Activated naive CD4-positive, alpha-beta T cell treated with anti-CD3 and anti-CD28 coated beads, Interleukin-2, amount 50 U/mL, for 24 hours (primary cell): Measurements from ENCODE around the gene PPP2R2C.

Experiments used
- H3K27ac Mint-ChIP-seq: one replicate; pipeline ENCODE4 v1.8.0; 2021; ENCODE audit warnings: mild to moderate bottlenecking, mixed read lengths
- H3K27me3 Mint-ChIP-seq: one replicate; pipeline ENCODE4 v1.8.0; 2021; ENCODE audit warnings: mixed read lengths
- H3K36me3 Mint-ChIP-seq: one replicate; pipeline ENCODE4 v1.8.0; 2021; ENCODE audit warnings: mixed read lengths
- H3K4me1 Mint-ChIP-seq: one replicate; pipeline ENCODE4 v1.8.0; 2021; ENCODE audit warnings: mixed read lengths
- H3K4me3 Mint-ChIP-seq: one replicate; pipeline ENCODE4 v1.8.0; 2021; ENCODE audit warnings: mild to moderate bottlenecking, mixed read lengths
- H3K9me3 Mint-ChIP-seq: one replicate; pipeline ENCODE4 v1.8.0; 2021; ENCODE audit warnings: mixed read lengths

Gene PPP2R2C

GRCh38 chr4:6475492-6476020, 3.1 kb upstream of the PPP2R2C start:
- no peak overlapping the region for H3K27ac Mint-ChIP-seq
- no peak overlapping the region for H3K4me3 Mint-ChIP-seq
- H3K36me3 Mint-ChIP-seq, result no peaks in the 10 kb centered on the region
- H3K4me1 Mint-ChIP-seq, result no peaks in the 10 kb centered on the region
- H3K9me3 Mint-ChIP-seq, result no peaks in the 10 kb centered on the region
- peaks cover 20% of the 10 kb centered on the region for H3K27me3 Mint-ChIP-seq

- Mint-ChIP-seq H3K4me3 (no peak overlapping the region), H3K27me3 (peaks cover 25% of the 10 kb centered on the region), H3K4me1 (peaks cover 3% of the 10 kb centered on the region), H3K36me3 (no peaks in the 10 kb centered on the region), H3K27ac (no peak overlapping the region), H3K9me3 (no peaks in the 10 kb centered on the region)
Measured at GRCh38 chr4:6474705-6475457, 2.5 kb upstream of the PPP2R2C start.

GRCh38 chr4:6474053-6474568, 1.7 kb upstream of the PPP2R2C start:
- Mint-ChIP-seq H3K27ac (no peak overlapping the region), H3K36me3 (no peaks in the 10 kb centered on the region), H3K9me3 (no peaks in the 10 kb centered on the region), H3K4me3 (no peak overlapping the region), H3K4me1 (peaks cover 3% of the 10 kb centered on the region), H3K27me3 (peaks cover 28% of the 10 kb centered on the region)

GRCh38 chr4:6473264-6474052, 1.0 kb upstream of the PPP2R2C start:
- H3K9me3 Mint-ChIP-seq, result no peaks in the 10 kb centered on the region
- H3K27me3 Mint-ChIP-seq, result peaks cover 29% of the 10 kb centered on the region
- no peak overlapping the region for H3K4me3 Mint-ChIP-seq
- H3K27ac Mint-ChIP-seq, result no peak overlapping the region
- H3K36me3 Mint-ChIP-seq, result no peaks in the 10 kb centered on the region
- peaks cover 3% of the 10 kb centered on the region for H3K4me1 Mint-ChIP-seq

GRCh38 chr4:6472008-6472386, 417 bp downstream of the PPP2R2C start:
- peaks cover 35% of the 10 kb centered on the region for H3K27me3 Mint-ChIP-seq
- H3K4me1 Mint-ChIP-seq, result peaks cover 3% of the 10 kb centered on the region
- no peaks in the 10 kb centered on the region for H3K36me3 Mint-ChIP-seq
- no peak overlapping the region for H3K4me3 Mint-ChIP-seq
- H3K9me3 Mint-ChIP-seq, result no peaks in the 10 kb centered on the region
- H3K27ac Mint-ChIP-seq, result no peak overlapping the region

GRCh38 chr4:6471307-6472007, 957 bp downstream of the PPP2R2C start:
- H3K27ac Mint-ChIP-seq, result no peak overlapping the region
- peak overlapping the region; percentile 15 for H3K4me3 Mint-ChIP-seq
- H3K36me3 Mint-ChIP-seq, result no peaks in the 10 kb centered on the region
- H3K27me3 Mint-ChIP-seq, result peaks cover 37% of the 10 kb centered on the region
- peaks cover 3% of the 10 kb centered on the region for H3K4me1 Mint-ChIP-seq
- H3K9me3 Mint-ChIP-seq, result no peaks in the 10 kb centered on the region

GRCh38 chr4:6470502-6471306, 1.7 kb downstream of the PPP2R2C start:
- peak overlapping the region; percentile 54 for H3K4me3 Mint-ChIP-seq
- no peak overlapping the region for H3K27ac Mint-ChIP-seq
- no peaks in the 10 kb centered on the region for H3K36me3 Mint-ChIP-seq
- no peaks in the 10 kb centered on the region for H3K9me3 Mint-ChIP-seq
- peaks cover 40% of the 10 kb centered on the region for H3K27me3 Mint-ChIP-seq
- H3K4me1 Mint-ChIP-seq, result peaks cover 3% of the 10 kb centered on the region

GRCh38 chr4:6469898-6470501, 2.4 kb downstream of the PPP2R2C start:
- peaks cover 3% of the 10 kb centered on the region for H3K4me1 Mint-ChIP-seq
- H3K27me3 Mint-ChIP-seq, result peaks cover 40% of the 10 kb centered on the region
- no peaks in the 10 kb centered on the region for H3K36me3 Mint-ChIP-seq
- no peaks in the 10 kb centered on the region for H3K9me3 Mint-ChIP-seq
- peak overlapping the region; percentile 54 for H3K4me3 Mint-ChIP-seq
- no peak overlapping the region for H3K27ac Mint-ChIP-seq

GRCh38 chr4:6469144-6469543, 3.3 kb downstream of the PPP2R2C start:
- Mint-ChIP-seq H3K9me3 (no peaks in the 10 kb centered on the region), H3K4me1 (peaks cover 3% of the 10 kb centered on the region), H3K4me3 (no peak overlapping the region), H3K27me3 (peaks cover 39% of the 10 kb centered on the region), H3K27ac (no peak overlapping the region), H3K36me3 (no peaks in the 10 kb centered on the region)

GRCh38 chr4:6468376-6468775, 4.0 kb downstream of the PPP2R2C start:
- Mint-ChIP-seq H3K9me3 (no peaks in the 10 kb centered on the region), H3K27ac (no peak overlapping the region), H3K4me3 (no peak overlapping the region), H3K27me3 (peaks cover 41% of the 10 kb centered on the region), H3K36me3 (no peaks in the 10 kb centered on the region), H3K4me1 (peaks cover 3% of the 10 kb centered on the region)

- Mint-ChIP-seq H3K27me3 (peaks cover 36% of the 10 kb centered on the region), H3K4me3 (no peak overlapping the region), H3K27ac (no peak overlapping the region), H3K36me3 (no peaks in the 10 kb centered on the region), H3K9me3 (no peaks in the 10 kb centered on the region), H3K4me1 (peaks cover 3% of the 10 kb centered on the region)
Measured at GRCh38 chr4:6467600-6467999, 4.8 kb downstream of the PPP2R2C start.

- H3K4me1 Mint-ChIP-seq, result peaks cover 3% of the 10 kb centered on the region
- H3K4me3 Mint-ChIP-seq, result no peak overlapping the region
- H3K27ac Mint-ChIP-seq, result no peak overlapping the region
- H3K9me3 Mint-ChIP-seq, result no peaks in the 10 kb centered on the region
- H3K27me3 Mint-ChIP-seq, result peaks cover 37% of the 10 kb centered on the region
- H3K36me3 Mint-ChIP-seq, result no peaks in the 10 kb centered on the region
Measured at GRCh38 chr4:6466756-6467381, 5.5 kb downstream of the PPP2R2C start.

- no peaks in the 10 kb centered on the region for H3K36me3 Mint-ChIP-seq
- no peaks in the 10 kb centered on the region for H3K9me3 Mint-ChIP-seq
- no peak overlapping the region for H3K4me3 Mint-ChIP-seq
- H3K27ac Mint-ChIP-seq, result no peak overlapping the region
- H3K4me1 Mint-ChIP-seq, result peaks cover 3% of the 10 kb centered on the region
- peaks cover 41% of the 10 kb centered on the region for H3K27me3 Mint-ChIP-seq
Measured at GRCh38 chr4:6465955-6466354, 6.5 kb downstream of the PPP2R2C start.

- H3K4me3 Mint-ChIP-seq, result no peak overlapping the region
- no peak overlapping the region for H3K27ac Mint-ChIP-seq
- H3K9me3 Mint-ChIP-seq, result no peaks in the 10 kb centered on the region
- no peaks in the 10 kb centered on the region for H3K36me3 Mint-ChIP-seq
- peaks cover 43% of the 10 kb centered on the region for H3K27me3 Mint-ChIP-seq
- no peaks in the 10 kb centered on the region for H3K4me1 Mint-ChIP-seq
Measured at GRCh38 chr4:6464842-6465588, 7.4 kb downstream of the PPP2R2C start.
